Mucosa of descending colon (tissue), 3 donors: ENCODE data around the gene KRT15. TPM values are rescaled to one million over a fixed set of nuclear protein-coding genes. Genes with fewer than 3 reads are reported as not detected.
A peak's percentile ranks its signal among the peaks of the same experiment; 100 is the strongest.

Experiments used
- ATAC-seq: fragments of 200-7000 bp; cut with Tn5 transposase; one replicate; pipeline ENCODE4 v1.9.1; 2020; ENCODE audit warnings: mild to moderate bottlenecking, moderate library complexity
- DNase-seq, 3 donors: peaks; one replicate each; pipeline ENCODE4 v3.0.0-alpha.2; 2020
- H3K36me3 ChIP-seq: fragments of 200-600 bp; one replicate; pipeline ENCODE4 v1.8.0; 2021; ENCODE audit warnings: low read depth, mild to moderate bottlenecking
- H3K4me1 ChIP-seq: fragments of 200-600 bp; one replicate; pipeline ENCODE4 v1.8.0; 2021; ENCODE audit warnings: low read depth, mild to moderate bottlenecking
- H3K4me3 ChIP-seq: fragments of 200-600 bp; one replicate; pipeline ENCODE4 v1.8.0; 2021; ENCODE audit warnings: mild to moderate bottlenecking
- H3K9me3 ChIP-seq: fragments of 200-600 bp; one replicate; pipeline ENCODE4 v1.8.0; 2021; ENCODE audit warnings: mild to moderate bottlenecking
- intact Hi-C, 2 donors: fragments of 100-400 bp; cut with DNase I in 1 of 2; cut with micrococcal nuclease in 1 of 2; formaldehyde crosslinking; loops; one replicate each; pipeline versions ENCODE4 v1.11.0 to v1.11.1; 2022; cut with DNase I, micrococcal nuclease
- total RNA-seq, 3 donors: library from RNA; stranded (reverse); fragmentation: NEBNext Ultra II Directional in 2 of 3; extraction: Animal tissue kit (Norgen Biotek cat#: 25700) in 2 of 3; gene quantifications; one replicate each; pipeline versions ENCODE4 v1.2.1 to v1.2.4, GENCODE V29; 2021 to 2023
- TF ChIP-seq, protein P1 (sequence below): fragments of 200-600 bp; IDR thresholded peaks from one replicate; pipeline ENCODE4 v1.8.0; 2022; ENCODE audit warnings: antibody characterized with exemption, mild to moderate bottlenecking
- donor health status: DM: no; HTN: no; CAD: no; lungs with moderate emphysema.
- donor health status: DM: no; HTN: no; CAD: no.
- donor health status: DM: no; HTN: yes; CAD: no.

Gene KRT15
- total RNA-seq, 3 donors from 2014 or later = 5.0 to 16.5 (median 5.4) TPM

GRCh38 chr17:41486316-41486715 is 32.4 kb downstream of the KRT15 start:
- TF ChIP-seq, protein P1, sequence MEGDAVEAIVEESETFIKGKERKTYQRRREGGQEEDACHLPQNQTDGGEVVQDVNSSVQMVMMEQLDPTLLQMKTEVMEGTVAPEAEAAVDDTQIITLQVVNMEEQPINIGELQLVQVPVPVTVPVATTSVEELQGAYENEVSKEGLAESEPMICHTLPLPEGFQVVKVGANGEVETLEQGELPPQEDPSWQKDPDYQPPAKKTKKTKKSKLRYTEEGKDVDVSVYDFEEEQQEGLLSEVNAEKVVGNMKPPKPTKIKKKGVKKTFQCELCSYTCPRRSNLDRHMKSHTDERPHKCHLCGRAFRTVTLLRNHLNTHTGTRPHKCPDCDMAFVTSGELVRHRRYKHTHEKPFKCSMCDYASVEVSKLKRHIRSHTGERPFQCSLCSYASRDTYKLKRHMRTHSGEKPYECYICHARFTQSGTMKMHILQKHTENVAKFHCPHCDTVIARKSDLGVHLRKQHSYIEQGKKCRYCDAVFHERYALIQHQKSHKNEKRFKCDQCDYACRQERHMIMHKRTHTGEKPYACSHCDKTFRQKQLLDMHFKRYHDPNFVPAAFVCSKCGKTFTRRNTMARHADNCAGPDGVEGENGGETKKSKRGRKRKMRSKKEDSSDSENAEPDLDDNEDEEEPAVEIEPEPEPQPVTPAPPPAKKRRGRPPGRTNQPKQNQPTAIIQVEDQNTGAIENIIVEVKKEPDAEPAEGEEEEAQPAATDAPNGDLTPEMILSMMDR = no peak
- ATAC-seq (no peak), DNase-seq (no peak)
- no peak overlapping the region for H3K4me3 ChIP-seq
- intact Hi-C loops = no loop called here
- H3K36me3 ChIP-seq = no peaks in the 10 kb centered on the region
- H3K9me3 ChIP-seq = no peaks in the 10 kb centered on the region
- H3K4me1 ChIP-seq = peaks cover 14% of the 10 kb centered on the region

GRCh38 chr17:41484920-41485904 is 33.5 kb downstream of the KRT15 start:
- TF ChIP-seq, protein P1 = no peak
- no peak for ATAC-seq
- Histone ChIP-seq H3K4me1 (peaks cover 5% of the 10 kb centered on the region), H3K4me3 (no peak overlapping the region), H3K36me3 (no peaks in the 10 kb centered on the region), H3K9me3 (no peaks in the 10 kb centered on the region)
- intact Hi-C loops = no loop called here
- no peak for DNase-seq

DNA sequence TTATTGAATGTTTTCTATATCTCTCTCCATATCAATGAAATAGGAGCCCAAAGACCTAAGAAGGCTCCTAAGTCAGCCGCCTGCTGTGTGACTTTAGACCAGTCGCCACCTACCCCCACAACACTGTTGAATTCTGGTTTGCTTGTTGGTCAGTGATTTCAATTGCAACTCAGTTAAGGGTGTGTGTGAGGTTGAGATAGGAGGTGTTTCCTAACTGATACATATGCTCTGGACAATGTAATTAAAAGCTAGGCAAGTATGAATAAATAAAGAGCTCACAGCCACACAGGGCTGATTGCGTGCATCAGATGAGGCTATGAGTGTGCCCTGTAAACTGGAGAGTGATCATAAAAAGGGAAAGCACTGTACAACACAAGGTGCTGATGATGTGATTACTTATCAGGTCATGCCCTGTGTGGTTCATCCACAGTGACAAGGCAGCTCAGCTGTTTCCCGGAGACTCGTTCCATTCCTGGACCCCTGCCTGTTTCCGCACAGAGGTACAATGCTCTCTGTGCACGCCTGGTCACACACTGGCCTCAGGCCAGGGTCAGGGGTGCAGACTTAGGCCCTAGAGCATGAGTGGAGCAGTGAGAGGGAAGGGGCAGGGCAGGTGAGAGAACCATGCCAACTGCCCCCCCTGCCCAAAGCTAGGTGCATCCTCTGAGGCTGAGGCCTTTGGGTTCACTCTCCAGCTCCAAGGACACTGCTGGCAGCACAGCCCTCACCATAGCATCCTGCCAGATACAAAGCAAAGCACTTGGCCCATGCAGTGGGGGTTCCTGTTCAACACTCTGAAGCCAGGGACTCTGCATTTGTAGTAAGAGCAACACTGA is 34.5 kb downstream of the KRT15 start:
- no peaks in the 10 kb centered on the region for H3K9me3 ChIP-seq
- intact Hi-C loops = no loop called here
- H3K36me3 ChIP-seq = no peaks in the 10 kb centered on the region
- ATAC-seq (peak; percentile 10), DNase-seq (no peak)
- H3K4me3 ChIP-seq = no peak overlapping the region
- TF ChIP-seq, protein P1 = no peak
- H3K4me1 ChIP-seq = no peaks in the 10 kb centered on the region

GRCh38 chr17:41483531-41483930 is 35.2 kb downstream of the KRT15 start:
- no peak overlapping the region for H3K4me3 ChIP-seq
- no peaks in the 10 kb centered on the region for H3K4me1 ChIP-seq
- TF ChIP-seq, protein P1 = no peak
- intact Hi-C loops = no loop called here
- H3K36me3 ChIP-seq = no peaks in the 10 kb centered on the region
- DNase-seq = no peak
- ATAC-seq = no peak
- no peaks in the 10 kb centered on the region for H3K9me3 ChIP-seq

GRCh38 chr17:41481036-41481435 is 37.7 kb downstream of the KRT15 start, which contains the start of gene KRT35:
TSS of gene KRT35 (minus strand) at chr17:41481151. CDS start at chr17:41481097, 54 bp downstream.
- TF ChIP-seq, protein P1 = no peak
- no peaks in the 10 kb centered on the region for H3K9me3 ChIP-seq
- intact Hi-C loops = no loop called here

More at GRCh38 chr17:41481036-41481435, 37.7 kb downstream of the KRT15 start, which contains the start of gene KRT35:
- no peak for ATAC-seq
- H3K36me3 ChIP-seq = no peaks in the 10 kb centered on the region
- H3K4me3 ChIP-seq = no peak within 1 kb of the TSS
- DNase-seq = no peak
- no peaks in the 10 kb centered on the region for H3K4me1 ChIP-seq
